Chondrocyte (in vitro differentiated cells): ENCODE data around the gene CAMSAP3. TPM values are rescaled to one million over a fixed set of nuclear protein-coding genes. Genes with fewer than 3 reads are reported as not detected.

Experiments
- DNase-seq: peaks from one replicate; pipeline ENCODE4 v3.0.0; 2021; ENCODE audit warnings: mixed read lengths, low spot score
- H3K27ac Mint-ChIP-seq: one replicate; pipeline ENCODE4 v1.8.0; 2021; ENCODE audit warnings: mild to moderate bottlenecking, moderate library complexity, mixed read lengths; ENCODE audit not compliant: unreplicated experiment
- H3K27me3 Mint-ChIP-seq: 2 replicates; pipeline ENCODE4 v1.8.0; 2021; ENCODE audit warnings: low read depth, mixed read lengths
- H3K36me3 Mint-ChIP-seq: 2 replicates; pipeline ENCODE4 v1.8.0; 2021; ENCODE audit warnings: low read depth, mixed read lengths
- H3K4me1 Mint-ChIP-seq: 2 replicates; pipeline ENCODE4 v1.8.0; 2021; ENCODE audit warnings: low read depth, mild to moderate bottlenecking, mixed read lengths
- H3K4me3 Mint-ChIP-seq: one replicate; pipeline ENCODE4 v1.8.0; 2021; ENCODE audit warnings: mild to moderate bottlenecking, moderate library complexity, mixed read lengths; ENCODE audit not compliant: unreplicated experiment
- H3K9me3 Mint-ChIP-seq: 2 replicates; pipeline ENCODE4 v1.8.0; 2021; ENCODE audit warnings: low read depth, mixed read lengths
- CTCF ChIP-seq: fragments of 200-600 bp; sonication (generic); IDR thresholded peaks from 2 replicates; pipeline ENCODE4 v1.5.0; 2021; ENCODE audit warnings: antibody characterized with exemption, mild to moderate bottlenecking, moderate library complexity
- total RNA-seq: library from RNA; stranded (reverse); gene quantifications from 3 replicates; pipeline ENCODE4 v1.2.1, GENCODE V29; 2021

The CAMSAP3 gene
- total RNA-seq, 1 donor from 2014 or later, result 0.42 TPM

GRCh38 chr19:7631577-7631976 lies 35.9 kb downstream of the CAMSAP3 start:
- Mint-ChIP-seq H3K9me3 (no peaks in the 10 kb centered on the region), H3K27me3 (peaks cover 19% of the 10 kb centered on the region), H3K4me1 (peaks cover 35% of the 10 kb centered on the region), H3K27ac (no peak overlapping the region), H3K36me3 (peaks cover 5% of the 10 kb centered on the region), H3K4me3 (no peak overlapping the region)
- DNase-seq, result no peak
- no peak for TF ChIP-seq CTCF

GRCh38 chr19:7632340-7633203 lies 36.9 kb downstream of the CAMSAP3 start:
- no peak for TF ChIP-seq CTCF
- peaks cover 21% of the 10 kb centered on the region for H3K27me3 Mint-ChIP-seq
- H3K27ac Mint-ChIP-seq, result no peak overlapping the region
- H3K4me1 Mint-ChIP-seq, result peaks cover 34% of the 10 kb centered on the region
- H3K36me3 Mint-ChIP-seq, result peaks cover 3% of the 10 kb centered on the region
- no peak overlapping the region for H3K4me3 Mint-ChIP-seq
- peak; percentile 93 for DNase-seq
- H3K9me3 Mint-ChIP-seq, result no peaks in the 10 kb centered on the region

GRCh38 chr19:7633698-7634097 lies 38.0 kb downstream of the CAMSAP3 start, which contains the start of gene PCP2:
Gene PCP2 (minus strand): TSS chr19:7633719. CDS start chr19:7633457, 262 bp downstream.
- H3K4me3 Mint-ChIP-seq, result no peak within 1 kb of the TSS
- peaks cover 23% of the 10 kb centered on the region for H3K4me1 Mint-ChIP-seq
- H3K27ac Mint-ChIP-seq, result no peak within 1 kb of the TSS
- no peak for TF ChIP-seq CTCF
- DNase-seq, result no peak
- peaks cover 26% of the 10 kb centered on the region for H3K27me3 Mint-ChIP-seq
- peaks cover 3% of the 10 kb centered on the region for H3K36me3 Mint-ChIP-seq
- H3K9me3 Mint-ChIP-seq, result no peaks in the 10 kb centered on the region

DNA sequence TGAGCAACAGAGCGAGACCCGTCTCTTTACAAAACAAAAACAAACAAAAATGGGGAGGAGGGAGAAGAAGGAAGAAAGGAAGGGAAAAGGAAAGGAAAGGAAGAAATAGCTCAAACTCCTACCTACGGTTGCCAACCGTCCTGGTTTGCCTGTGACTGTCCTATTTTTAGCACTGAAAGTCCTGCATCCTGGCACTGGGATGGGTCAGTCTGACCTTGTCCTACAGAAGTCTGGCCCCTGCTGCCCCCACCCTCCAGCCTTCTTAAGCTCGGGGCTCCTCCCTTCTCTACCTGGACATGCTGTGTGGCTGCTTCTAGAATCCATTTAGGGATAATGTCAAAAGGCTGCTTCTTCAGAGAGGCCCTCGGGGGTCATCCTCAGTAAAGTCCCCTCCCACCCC lies 40.0 kb downstream of the CAMSAP3 start:
- no peak for DNase-seq
- no peak overlapping the region for H3K4me3 Mint-ChIP-seq
- no peaks in the 10 kb centered on the region for H3K9me3 Mint-ChIP-seq
- peaks cover 26% of the 10 kb centered on the region for H3K27me3 Mint-ChIP-seq
- peaks cover 1% of the 10 kb centered on the region for H3K36me3 Mint-ChIP-seq
- TF ChIP-seq CTCF, result no peak
- H3K27ac Mint-ChIP-seq, result no peak overlapping the region
- peaks cover 4% of the 10 kb centered on the region for H3K4me1 Mint-ChIP-seq

GRCh38 chr19:7636317-7636690 lies 40.6 kb downstream of the CAMSAP3 start:
- no peaks in the 10 kb centered on the region for H3K4me1 Mint-ChIP-seq
- H3K9me3 Mint-ChIP-seq, result no peaks in the 10 kb centered on the region
- DNase-seq, result no peak
- H3K36me3 Mint-ChIP-seq, result peaks cover 1% of the 10 kb centered on the region
- H3K27me3 Mint-ChIP-seq, result peaks cover 26% of the 10 kb centered on the region
- H3K27ac Mint-ChIP-seq, result no peak overlapping the region
- peak overlapping the region; percentile 40 for H3K4me3 Mint-ChIP-seq
- TF ChIP-seq CTCF, result no peak
